IMR-90 (cell line): ENCODE measurements around the gene TAF1B. TPM values are rescaled to one million over a fixed set of nuclear protein-coding genes. Genes with fewer than 3 reads are reported as not detected.

Experiments used
- ATAC-seq: fragments of 200-7000 bp; cut with Tn5 transposase; 2 replicates; pipeline ENCODE4 v1.9.1; 2020; ENCODE audit warnings: low read depth, mild to moderate bottlenecking, moderate library complexity
- BruUV-seq: library from RNA; stranded (reverse); fragments of 400-500 nt; replicated peaks from 2 replicates; lab custom pipeline; 2021; lab: Mats Ljungman, UMichigan
- CTCF ChIA-PET: fragments of 300-600 bp; formaldehyde crosslinking; extraction: SDS; loops from one replicate; lab custom pipeline; 2021; ENCODE audit warnings: antibody characterized with exemption; lab: Yijun Ruan, JAX
- POLR2A ChIA-PET: fragments of 300-600 bp; sonication (Branson Sonifier 250); formaldehyde crosslinking; loops from one replicate; lab custom pipeline; 2022; ENCODE audit warnings: antibody characterized with exemption; ENCODE audit not compliant: unreplicated experiment; lab: Charles Lee
- DNase-seq: peaks from one replicate; pipeline ENCODE4 v3.0.0; 2013
- H2AFZ ChIP-seq: replicated peaks from 2 replicates; pipeline ENCODE3; 2013; ENCODE audit warnings: low read length, mild to moderate bottlenecking; ENCODE audit not compliant: poor library complexity
- H2AK5ac ChIP-seq: 2 replicates; pipeline ENCODE4 v1.6.1; 2013; ENCODE audit warnings: low read depth, low read length, inconsistent platforms
- H2AK9ac ChIP-seq: replicated peaks from 2 replicates; pipeline ENCODE3; 2013; ENCODE audit warnings: mild to moderate bottlenecking, low read depth, low read length, moderate library complexity; ENCODE audit not compliant: poor library complexity
- H2BK120ac ChIP-seq: 2 replicates; pipeline ENCODE4 v1.6.1; 2013; ENCODE audit warnings: low read depth, low read length, inconsistent platforms
- H2BK15ac ChIP-seq: 3 replicates; pipeline ENCODE4 v1.6.1; 2013; ENCODE audit warnings: low read depth, low read length, inconsistent platforms
- H2BK20ac ChIP-seq: 2 replicates; pipeline ENCODE4 v1.6.1; 2013; ENCODE audit warnings: low read depth, mild to moderate bottlenecking, inconsistent platforms, low read length, moderate library complexity
- H2BK5ac ChIP-seq: 2 replicates; pipeline ENCODE4 v1.6.1; 2013; ENCODE audit warnings: mild to moderate bottlenecking, low read depth, low read length, inconsistent platforms; ENCODE audit not compliant: poor library complexity, severe bottlenecking
- H3K14ac ChIP-seq: replicated peaks from 2 replicates; pipeline ENCODE4 v1.6.1; 2013; ENCODE audit warnings: low read depth, low read length, inconsistent platforms
- H3K18ac ChIP-seq: 2 replicates; pipeline ENCODE4 v1.6.1; 2013; ENCODE audit warnings: low read depth, low read length, control low read depth
- H3K23ac ChIP-seq: 2 replicates; pipeline ENCODE4 v1.6.1; 2013; ENCODE audit warnings: low read depth, low read length, inconsistent platforms
- H3K27ac ChIP-seq: 2 replicates; pipeline ENCODE4 v1.5.1; 2013; ENCODE audit warnings: mild to moderate bottlenecking, control low read depth, low read length; ENCODE audit not compliant: insufficient read depth
- H3K27me3 ChIP-seq: 2 replicates; pipeline ENCODE4 v1.6.1; 2013; ENCODE audit warnings: low read length; ENCODE audit not compliant: control insufficient read depth, insufficient read depth
- H3K36me3 ChIP-seq: 2 replicates; pipeline ENCODE4 v1.6.1; 2013; ENCODE audit warnings: low read length, mixed read lengths; ENCODE audit not compliant: control insufficient read depth, insufficient read depth
- H3K4ac ChIP-seq: 2 replicates; pipeline ENCODE4 v1.6.1; 2013; ENCODE audit warnings: low read depth, low read length, inconsistent platforms
- H3K4me1 ChIP-seq: 2 replicates; pipeline ENCODE4 v1.6.1; 2013; ENCODE audit warnings: low read length, mixed read lengths; ENCODE audit not compliant: control insufficient read depth, insufficient read depth
- H3K4me2 ChIP-seq: 2 replicates; pipeline ENCODE4 v1.6.1; 2013; ENCODE audit warnings: low read depth, mild to moderate bottlenecking, control low read depth, low read length, moderate library complexity
- H3K4me3 ChIP-seq: 2 replicates; pipeline ENCODE4 v1.5.1; 2013; ENCODE audit warnings: low read depth, mild to moderate bottlenecking, control low read depth, low read length, moderate library complexity; ENCODE audit not compliant: insufficient read depth
- H3K56ac ChIP-seq: 2 replicates; pipeline ENCODE4 v1.6.1; 2013; ENCODE audit warnings: low read length, inconsistent platforms; ENCODE audit not compliant: insufficient read depth; ENCODE audit errors: extremely low read depth
- H3K79me1 ChIP-seq, 2 experiments: 2 replicates each; pipeline ENCODE4 v1.6.1; 2013; ENCODE audit warnings: low read length in 2 of 2, inconsistent platforms in 1 of 2, low read depth in 1 of 2
- H3K9ac ChIP-seq: 2 replicates; pipeline ENCODE4 v1.6.1; 2013; ENCODE audit warnings: low read depth, low read length, control low read depth
- H3K9me1 ChIP-seq: 2 replicates; pipeline ENCODE4 v1.6.1; 2013; ENCODE audit warnings: low read length, inconsistent platforms; ENCODE audit not compliant: insufficient read depth
- H3K9me3 ChIP-seq: 2 replicates; pipeline ENCODE4 v1.6.1; 2013; ENCODE audit warnings: low read length; ENCODE audit not compliant: control insufficient read depth, insufficient read depth
- H4K20me1 ChIP-seq: 2 replicates; pipeline ENCODE4 v1.6.1; 2013; ENCODE audit warnings: low read length, inconsistent platforms; ENCODE audit not compliant: insufficient read depth
- H4K5ac ChIP-seq: 2 replicates; pipeline ENCODE4 v1.6.1; 2013; ENCODE audit warnings: mild to moderate bottlenecking, low read depth, low read length, control low read depth
- H4K8ac ChIP-seq, 2 experiments: 2 replicates each; pipeline ENCODE4 v1.6.1; 2013; ENCODE audit warnings: low read depth in 2 of 2, low read length in 2 of 2, control low read depth in 1 of 2, inconsistent platforms in 1 of 2
- H4K91ac ChIP-seq: 2 replicates; pipeline ENCODE4 v1.6.1; 2013; ENCODE audit warnings: low read depth, low read length, inconsistent platforms; ENCODE audit not compliant: insufficient read depth
- BHLHE40 ChIP-seq: fragments of 150-350 bp; IDR thresholded peaks from 2 replicates; pipeline ENCODE4 v1.6.1; 2016; ENCODE audit warnings: mild to moderate bottlenecking, low read depth, low read length
- CTCF ChIP-seq: conservative IDR thresholded peaks from 2 replicates; pipeline ENCODE4 v1.5.1; 2012; ENCODE audit warnings: mild to moderate bottlenecking, low read depth, low read length, improper control_type of control experiment
- ELK1 ChIP-seq: fragments of 150-350 bp; IDR thresholded peaks from 2 replicates; pipeline ENCODE4 v1.6.1; 2016; ENCODE audit warnings: low read depth, mild to moderate bottlenecking, low read length, moderate library complexity, borderline replicate concordance
- MAFK ChIP-seq: IDR thresholded peaks from 2 replicates; pipeline ENCODE4 v1.6.1; 2012; ENCODE audit warnings: low read depth, low read length, improper control_type of control experiment
- RAD21 ChIP-seq: IDR thresholded peaks from 2 replicates; pipeline ENCODE4 v1.6.1; 2012; ENCODE audit warnings: low read length, improper control_type of control experiment
- RCOR1 ChIP-seq: IDR thresholded peaks from 2 replicates; pipeline ENCODE4 v1.6.1; 2012; ENCODE audit warnings: mild to moderate bottlenecking, low read length, improper control_type of control experiment; ENCODE audit not compliant: insufficient replicate concordance
- WGBS, 2 experiments: methylation state at CpG; one replicate each; pipeline versions ENCODE4 v1.1.5 to v1.1.7; 2013; ENCODE audit warnings: missing lambda C conversion rate in 2 of 2; ENCODE audit not compliant: insufficient read length in 1 of 2; ENCODE audit errors: extremely low coverage in 2 of 2; 5-methylcytosine and 5-hydroxymethylcytosine counted together
- dilution Hi-C: fragments of 300-500 bp; cut with HindIII; formaldehyde crosslinking; loops from one replicate; pipeline ENCODE4 v1.14.3; 2018; ENCODE audit warnings: low sequenced_read_pairs; ENCODE audit not compliant: unreplicated experiment
- in situ Hi-C: fragments of 300-500 bp; cut with MboI; formaldehyde crosslinking; loops from 3 replicates; pipeline ENCODE4 v1.14.3; 2019; ENCODE audit warnings: low sequenced_read_pairs, inconsistent platforms, mixed read lengths
- intact Hi-C: fragments of 100-400 bp; cut with micrococcal nuclease; formaldehyde crosslinking; loops from 2 replicates; pipeline ENCODE4 v1.10.0; 2022
- polyA plus RNA-seq, 3 experiments: library from polyadenylated mRNA; depleted of rRNA; stranded (reverse); fragments of >200 nt; gene quantifications; 2 replicates each; pipeline ENCODE4 v1.2.3, GENCODE V29; 2012; ENCODE audit warnings: low replicate concordance in 1 of 3
- total RNA-seq: library from RNA; depleted of rRNA; stranded (reverse); fragments of >200 nt; gene quantifications from 2 replicates; pipeline ENCODE4 v1.2.3, GENCODE V29; 2012

TAF1B gene
- total and polyA plus RNA-seq, 2 of the 4 experiments (the other 2 are of a cell fraction), result 8.4 to 19.9 TPM

GRCh38 chr2:9897846-9898245 is 54.6 kb downstream of the TAF1B start:
- peak overlapping the region; percentile 53; the same call in 1 of the 2 replicates for H3K4ac ChIP-seq
- peaks cover 2 to 24% of the 10 kb centered on the region in 2 experiments; a peak in 2 of 4 replicates for H3K79me1 ChIP-seq
- H2BK120ac ChIP-seq, result peak overlapping the region; percentile 62; the same call in 1 of the 2 replicates
- H2AK5ac ChIP-seq, result no peak overlapping the region
- H2BK15ac ChIP-seq, result no peak overlapping the region
- peak overlapping the region; percentile 42 for H2BK5ac ChIP-seq
- H4K8ac ChIP-seq, result peak overlapping the region in 1 of 2 experiments; percentile 50; a peak in 2 of 4 replicates
- H3K36me3 ChIP-seq, result no peaks in the 10 kb centered on the region
- DNase-seq (peak; percentile 35), ATAC-seq (peak; percentile 77)
- no peak overlapping the region for H2BK20ac ChIP-seq
- H3K23ac ChIP-seq, result peak overlapping the region; percentile 59; the same call in 1 of the 2 replicates
- dilution Hi-C loops (no loop called here), in situ Hi-C loops (no loop called here), intact Hi-C loops (no loop called here)
- TF ChIP-seq MAFK (no peak), BHLHE40 (no peak), CTCF (no peak), RCOR1 (no peak), ELK1 (no peak), RAD21 (no peak)
- H3K9ac ChIP-seq, result 0 out of 2 replicates have a peak overlapping the region, but pooled peaks have one; percentile 35
- no peaks in the 10 kb centered on the region for H3K9me3 ChIP-seq
- H3K14ac ChIP-seq, result no peak overlapping the region
- H4K91ac ChIP-seq, result peak overlapping the region; percentile 39; the same call in 1 of the 2 replicates
- no peak overlapping the region for H2AFZ ChIP-seq
- H3K4me2 ChIP-seq, result peak overlapping the region; percentile 82
- CTCF ChIA-PET, result no interaction called here
- WGBS, 2 experiments, result no CpG with 5 or more reads among the region's 2 CpGs
- POLR2A ChIA-PET, result no interaction called here
- BruUV-seq, result no TSS peak
- H4K20me1 ChIP-seq, result no peaks in the 10 kb centered on the region
- H3K4me1 ChIP-seq, result peaks cover 9% of the 10 kb centered on the region
- peak overlapping the region; percentile 88 for H3K18ac ChIP-seq
- H3K27me3 ChIP-seq, result no peaks in the 10 kb centered on the region
- H3K4me3 ChIP-seq, result no peak overlapping the region
- H3K9me1 ChIP-seq, result no peaks in the 10 kb centered on the region
- H4K5ac ChIP-seq, result 0 out of 2 replicates have a peak overlapping the region, but pooled peaks have one; percentile 17
- H3K27ac ChIP-seq, result peak overlapping the region; percentile 70; the same call in 1 of the 2 replicates
- no peak overlapping the region for H2AK9ac ChIP-seq
- H3K56ac ChIP-seq, result 0 out of 2 replicates have a peak overlapping the region, but pooled peaks have one; percentile 30
